Stimulated activated CD4-positive, alpha-beta T cell treated with anti-CD3 and anti-CD28 coated beads, Interleukin-4, amount 100 ng/mL, for 24 hours (primary cell): ENCODE data around the gene NPHP4.
"Not testable (repeated sequence)": the region's sequence is repeated elsewhere in the genome, so short reads cannot be mapped to it uniquely, and the experiment has no call there.

Experiments
- DNase-seq: peaks from one replicate; pipeline ENCODE4 v3.0.0-alpha.2; 2020

NPHP4 gene

DNA sequence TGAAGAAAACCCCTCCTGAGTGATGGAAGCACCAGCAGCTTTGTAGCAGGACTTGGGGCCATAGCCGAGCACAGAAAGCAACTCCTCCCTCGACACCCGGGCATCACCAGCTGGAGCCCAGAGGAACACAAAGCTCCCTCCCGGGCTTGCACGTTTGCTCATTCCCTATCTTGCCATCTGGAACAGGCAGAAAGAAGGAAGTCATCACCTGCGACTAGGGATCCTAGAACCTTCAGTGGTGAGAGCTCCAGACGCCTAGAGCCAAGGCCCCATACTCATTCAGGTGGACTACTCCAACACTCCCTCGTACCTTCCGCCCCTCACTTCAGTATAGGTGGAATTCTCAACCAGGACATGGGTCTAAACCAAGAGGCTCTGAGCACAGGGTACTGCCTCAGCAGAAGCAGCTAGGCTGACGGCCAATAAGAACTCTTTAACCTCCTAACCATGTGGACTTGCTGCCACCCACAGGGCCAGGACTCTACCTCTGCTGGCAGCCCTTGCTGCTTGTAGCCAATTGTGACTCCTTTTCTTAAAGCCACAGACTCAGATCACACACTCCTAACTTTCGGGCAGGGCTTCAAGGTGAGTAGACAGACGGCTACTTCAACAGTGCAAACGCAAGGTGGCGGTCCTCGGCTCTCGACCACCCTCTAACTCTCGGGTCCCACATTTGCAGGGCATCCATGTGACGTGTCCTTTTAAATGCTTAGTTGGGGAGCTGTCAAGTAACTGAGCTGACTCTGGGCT lies 65.4 kb downstream of the NPHP4 start:
- no peak for DNase-seq

GRCh38 chr1:5922700-5923330 lies 69.4 kb downstream of the NPHP4 start:
- not testable (repeated sequence) for DNase-seq

DNA sequence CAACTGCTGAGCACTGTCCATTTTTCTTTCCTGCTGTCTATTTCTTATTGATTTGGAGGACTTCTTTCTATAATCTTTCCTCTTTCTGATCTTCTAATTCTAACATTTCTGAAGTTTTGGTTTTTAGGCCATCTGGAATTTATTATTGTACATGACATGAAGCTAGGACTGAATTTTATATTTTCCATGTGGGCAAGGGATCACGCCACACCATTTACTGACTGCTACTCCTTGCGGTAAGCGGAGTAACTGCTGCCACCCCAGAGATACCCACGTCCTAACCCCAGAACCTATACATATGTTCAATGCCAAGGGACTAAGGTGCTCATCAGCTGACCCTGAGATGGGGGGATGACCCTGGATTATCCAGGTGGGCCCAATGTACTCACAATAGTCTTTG lies 70.6 kb downstream of the NPHP4 start:
- DNase-seq = no peak

GRCh38 chr1:5921129-5921528 lies 71.1 kb downstream of the NPHP4 start:
- DNase-seq = no peak

DNA sequence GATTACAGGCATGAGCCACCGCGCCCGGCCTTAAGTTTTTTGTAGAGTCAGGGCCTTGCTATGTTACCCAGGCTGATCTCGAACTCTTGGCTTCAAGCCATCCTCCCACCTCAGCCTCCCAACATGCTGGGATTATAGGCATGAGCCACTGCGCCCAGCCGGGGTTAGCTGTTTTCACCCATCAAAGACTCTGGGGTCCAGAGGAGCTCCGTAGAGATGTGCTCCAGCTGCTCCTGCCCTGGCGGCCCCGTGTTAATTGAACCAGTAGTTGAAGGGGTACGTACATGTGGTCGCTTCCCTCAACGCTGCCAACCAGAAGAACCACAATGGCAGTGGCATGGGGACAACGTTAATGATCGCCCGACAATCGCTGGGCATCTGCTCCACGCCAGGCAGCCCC lies 72.0 kb downstream of the NPHP4 start:
- DNase-seq = no peak

DNA sequence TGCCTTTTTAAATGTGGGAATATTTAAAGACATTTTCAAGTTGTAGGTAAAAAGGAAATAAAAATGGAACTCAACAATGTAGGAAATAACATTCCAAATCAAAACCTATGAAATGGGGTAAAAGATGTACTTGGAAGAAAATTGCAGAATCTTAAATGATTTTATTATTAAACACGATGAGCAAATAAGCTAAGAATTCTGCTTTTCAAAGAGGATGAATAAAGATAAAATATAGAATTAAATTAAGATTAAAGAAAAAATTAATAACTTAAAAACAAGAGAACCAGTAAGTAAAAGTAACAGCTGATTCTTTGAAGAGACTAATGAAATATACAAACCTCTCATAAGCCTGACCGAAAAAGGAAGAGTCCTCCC lies 74.0 kb downstream of the NPHP4 start:
- DNase-seq = no peak

DNA sequence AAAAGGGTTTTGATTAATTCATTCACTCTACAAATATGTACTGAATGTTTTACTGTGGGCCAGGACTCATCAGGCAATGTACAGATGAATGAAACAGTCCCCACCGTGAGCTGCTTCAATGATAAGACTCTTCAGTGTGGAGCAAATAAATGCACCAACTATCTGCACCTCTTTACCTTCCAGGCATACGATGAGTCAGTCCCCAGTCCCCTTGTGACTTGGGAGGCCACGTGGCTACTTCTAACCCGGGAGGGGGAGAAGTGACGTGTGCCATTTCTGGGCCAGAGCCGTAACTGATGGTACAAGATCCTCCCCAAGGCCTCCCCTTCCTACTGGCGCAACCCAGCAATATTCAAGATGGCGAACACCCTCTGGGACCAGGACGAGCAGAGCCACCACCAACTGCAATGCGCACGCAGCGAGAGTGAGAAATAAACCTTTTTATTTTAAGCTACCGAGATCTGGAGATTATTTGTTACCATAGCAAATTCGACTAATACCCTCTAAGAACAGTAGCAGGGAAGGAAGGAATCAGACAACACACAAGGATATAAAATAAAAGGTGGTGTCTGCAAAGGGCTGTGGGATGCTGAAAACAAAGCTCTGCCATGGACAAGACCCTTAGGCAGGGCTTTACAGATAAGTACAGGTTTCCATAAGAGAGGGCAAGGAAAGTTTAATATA lies 74.5 kb downstream of the NPHP4 start:
- no peak for DNase-seq

DNA sequence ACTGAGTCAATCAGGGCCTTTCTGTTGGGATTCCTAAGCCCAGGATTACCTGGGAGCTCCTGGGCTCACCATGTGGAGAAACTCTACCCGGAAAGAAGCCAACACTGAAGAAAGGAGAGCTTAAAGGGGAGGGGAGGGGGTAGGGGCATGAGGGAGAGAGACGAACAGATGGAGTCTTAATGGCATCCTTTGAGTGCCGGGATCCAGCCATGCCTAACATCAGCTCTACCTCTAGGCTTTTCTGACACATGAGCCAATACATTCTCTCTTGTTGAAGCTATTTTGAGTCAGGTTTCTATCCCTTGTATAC lies 75.0 kb downstream of the NPHP4 start:
- DNase-seq = no peak

- no peak for DNase-seq
These were observed 75.5 kb downstream of the NPHP4 start for GRCh38 chr1:5916572-5917280.

GRCh38 chr1:5915587-5916571 lies 76.3 kb downstream of the NPHP4 start:
- peak; percentile 32 for DNase-seq

GRCh38 chr1:5914676-5915365 lies 77.4 kb downstream of the NPHP4 start:
- no peak for DNase-seq

- DNase-seq = no peak
These were observed 78.3 kb downstream of the NPHP4 start for GRCh38 chr1:5913876-5914275.

DNA sequence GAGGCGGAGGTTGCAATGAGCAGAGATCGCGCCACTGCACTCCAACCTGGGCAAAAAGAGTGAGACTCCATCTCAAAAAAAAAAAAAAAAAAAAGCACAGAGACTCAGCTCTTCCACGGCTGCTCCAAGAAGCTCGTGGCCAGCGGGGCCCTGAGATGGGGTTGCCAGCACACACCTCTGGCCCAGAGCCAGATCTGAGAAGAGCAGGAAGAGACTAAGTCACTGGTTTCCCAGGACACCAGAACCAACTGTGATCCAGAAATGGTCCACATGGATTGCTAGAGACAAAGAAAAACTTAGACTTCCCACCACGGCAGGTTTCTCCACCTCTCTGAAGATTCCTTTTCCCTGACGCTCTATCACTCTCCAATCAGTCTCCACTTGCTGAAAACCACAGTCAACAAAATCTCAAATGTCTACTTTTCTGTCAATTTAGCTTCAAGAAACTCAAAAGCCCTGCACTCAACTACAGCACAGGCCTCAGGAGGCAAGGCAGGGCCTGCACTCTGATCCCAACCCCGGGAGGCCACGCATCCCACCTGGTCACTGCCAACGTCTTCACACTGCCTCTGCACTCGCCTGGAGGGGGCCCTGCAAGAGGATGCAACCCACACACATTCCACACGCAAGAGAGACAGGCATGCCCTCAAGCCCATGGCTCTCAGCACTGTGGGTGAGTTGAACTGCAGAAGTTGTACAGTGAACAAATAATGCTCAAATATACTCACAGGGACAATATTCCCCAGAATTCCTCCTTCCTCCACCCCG lies 79.0 kb downstream of the NPHP4 start:
- no peak for DNase-seq

GRCh38 chr1:5911871-5912271 lies 80.4 kb downstream of the NPHP4 start:
- no peak for DNase-seq

DNA sequence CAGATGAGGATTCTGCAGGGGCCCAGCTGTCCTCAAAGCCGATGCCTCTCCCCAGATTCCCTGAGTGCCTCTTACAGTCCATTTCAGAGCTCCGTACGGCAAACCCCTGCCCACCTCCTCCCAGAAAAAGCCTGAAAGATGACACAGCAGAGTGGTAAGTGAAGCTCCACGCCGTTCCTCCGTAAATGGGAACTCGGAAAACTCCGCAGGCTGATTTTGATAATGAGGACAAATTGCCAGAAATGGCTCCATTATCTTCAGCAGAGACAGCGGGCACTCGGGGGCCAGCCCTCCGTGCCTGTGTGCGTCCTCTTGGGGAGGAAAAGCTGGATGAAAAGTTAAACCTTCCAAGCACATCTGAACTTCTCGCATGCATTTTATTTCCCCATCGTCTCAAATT lies 81.1 kb downstream of the NPHP4 start:
- no peak for DNase-seq

DNA sequence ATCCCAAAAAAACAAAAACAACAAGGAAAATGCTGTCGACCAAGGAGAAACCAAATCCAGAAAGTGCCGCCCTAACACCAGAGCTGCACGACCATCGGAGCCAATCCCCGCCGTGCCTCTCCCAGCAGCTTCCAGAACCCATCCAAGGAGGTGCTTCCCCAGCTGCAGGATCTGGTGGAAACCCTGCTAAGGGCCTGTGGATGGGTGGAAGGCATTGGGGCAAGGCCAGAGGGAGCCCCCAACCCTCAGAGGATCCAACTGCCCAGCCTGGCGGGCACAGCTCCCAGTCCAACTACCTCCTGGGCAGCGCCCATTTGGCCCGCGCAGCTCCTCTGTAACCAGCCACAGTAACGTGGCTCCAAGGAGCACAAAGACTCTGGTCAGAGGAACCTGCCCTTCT lies 81.6 kb downstream of the NPHP4 start:
- no peak for DNase-seq

DNA sequence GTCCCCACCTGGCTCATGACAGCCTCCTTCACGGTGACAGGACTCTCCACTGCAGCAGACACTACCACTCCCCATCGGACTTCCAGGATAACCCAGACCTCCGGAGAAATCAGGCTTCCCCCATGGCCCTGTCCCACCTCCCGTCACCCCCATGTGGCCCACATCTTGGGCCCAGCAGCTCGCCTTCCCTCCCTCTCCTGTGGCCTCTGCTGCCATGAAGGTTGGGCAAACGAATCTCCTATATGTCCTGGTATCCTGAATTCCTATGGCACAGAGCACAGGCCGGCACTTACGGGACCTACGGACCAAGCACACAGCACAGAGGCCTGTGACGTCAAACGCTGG lies 82.0 kb downstream of the NPHP4 start:
- DNase-seq = no peak

DNA sequence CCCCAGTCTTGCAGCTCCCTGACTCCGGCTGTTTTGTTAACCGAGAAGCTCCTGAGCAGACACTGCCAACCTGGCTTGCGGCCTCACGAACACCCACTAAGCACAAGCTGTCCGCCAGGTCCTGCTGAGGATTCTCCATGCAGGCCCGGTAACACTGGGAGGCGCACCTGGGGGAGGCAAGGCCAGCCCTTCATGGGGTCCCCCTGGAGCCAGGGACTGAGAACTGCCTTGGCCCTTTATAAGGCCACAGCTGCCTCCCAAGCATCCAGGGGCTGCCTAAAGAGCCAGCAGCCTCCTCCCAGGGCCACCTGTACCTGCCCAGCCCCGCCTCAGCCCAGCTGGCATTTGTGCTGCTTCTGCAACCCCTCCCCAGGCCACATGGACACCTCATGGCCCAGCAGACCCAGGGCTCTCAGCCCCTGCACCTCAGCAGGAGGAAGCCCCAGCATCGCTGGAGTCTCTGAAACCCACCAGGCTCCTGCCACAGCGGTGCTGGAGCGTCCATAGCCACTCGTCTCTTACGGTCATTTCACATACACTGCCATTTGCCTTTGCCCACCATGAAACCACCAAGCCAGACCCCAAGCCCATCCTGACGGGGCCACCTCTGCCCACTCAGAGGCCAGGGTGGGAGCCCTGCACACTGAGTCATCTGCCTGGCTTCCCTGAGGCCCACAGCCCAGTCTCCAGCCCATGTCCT lies 82.5 kb downstream of the NPHP4 start:
- DNase-seq = no peak

GRCh38 chr1:5908461-5909375 lies 83.5 kb downstream of the NPHP4 start:
- DNase-seq = no peak
